Measurements from ENCODE around the gene CALML5.

The CALML5 gene, protein sequence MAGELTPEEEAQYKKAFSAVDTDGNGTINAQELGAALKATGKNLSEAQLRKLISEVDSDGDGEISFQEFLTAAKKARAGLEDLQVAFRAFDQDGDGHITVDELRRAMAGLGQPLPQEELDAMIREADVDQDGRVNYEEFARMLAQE

DNA sequence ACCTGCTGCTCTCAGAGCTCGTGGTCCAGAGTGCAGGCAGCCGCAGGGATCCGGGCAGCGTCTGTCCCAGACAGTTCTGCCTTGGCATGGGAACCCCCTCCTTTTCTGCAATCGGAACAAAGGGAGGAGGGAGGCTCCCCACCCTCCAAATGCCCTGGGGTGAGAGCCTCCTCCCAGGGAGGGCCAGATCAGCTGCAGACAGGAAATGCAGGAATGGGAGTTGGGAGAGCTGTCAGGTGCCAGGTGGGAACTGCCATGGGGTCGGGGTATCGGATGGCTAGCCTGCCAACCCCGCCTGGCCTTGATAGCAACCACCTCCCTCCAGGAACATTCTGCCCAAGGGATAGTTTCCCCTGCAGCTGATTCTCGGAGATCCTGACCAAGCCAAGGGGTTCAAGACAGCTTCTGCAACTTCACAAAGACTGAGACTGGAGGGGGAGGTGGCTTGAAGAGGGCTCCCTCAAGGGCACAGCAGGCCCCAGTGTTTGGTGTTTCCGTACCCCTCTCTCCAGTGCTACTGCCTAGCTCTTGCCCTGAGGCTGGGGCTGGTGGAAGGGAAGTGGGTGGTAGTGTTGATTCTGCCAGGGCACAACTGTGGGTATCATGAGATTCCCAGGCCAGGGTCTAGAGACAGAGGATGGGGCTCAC is at the start of gene CALML5:
Gene CALML5 (minus strand): TSS at position 78 of the 648 bp plus-strand sequence. CDS start 132 bp downstream, outside the sequence.
- no peak for DNase-seq (ENCODE audit: low read depth, low spot score)

DNA sequence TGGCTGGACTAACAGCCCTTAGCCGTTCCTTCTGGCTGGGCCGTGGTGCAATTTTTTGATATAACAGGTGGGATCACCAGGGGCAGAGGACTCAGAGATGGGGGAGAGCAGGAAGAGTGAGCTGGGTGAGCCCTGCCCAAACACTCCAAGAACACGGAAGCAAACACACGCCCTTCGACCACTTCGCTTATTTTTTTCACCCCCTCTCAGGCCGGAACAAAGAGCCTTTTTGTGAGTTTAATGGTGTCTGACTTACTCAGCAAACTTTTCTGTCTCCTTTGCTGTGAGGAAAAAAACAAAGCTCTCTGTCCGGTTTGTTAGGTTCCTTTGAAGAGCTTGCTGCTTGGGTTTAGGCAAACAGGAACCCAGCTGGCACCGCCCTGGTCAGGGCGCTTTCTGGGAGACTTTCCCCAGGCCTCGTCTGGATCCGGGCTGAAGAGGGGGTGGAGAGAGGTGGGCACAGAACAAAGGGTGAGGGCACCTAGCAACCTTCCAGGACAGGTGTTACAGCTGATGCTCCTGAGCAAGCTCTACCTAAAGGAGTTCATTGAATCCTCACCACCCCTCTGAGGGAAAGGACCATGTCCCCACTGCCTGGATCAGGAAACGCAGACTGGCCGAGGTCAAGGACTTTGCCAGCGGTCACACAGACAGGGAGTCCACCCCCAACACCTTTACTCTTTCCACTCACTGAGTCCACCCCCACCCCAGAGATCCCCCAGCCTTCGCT is 48.7 kb upstream of the CALML5 start:
- no peak for DNase-seq (ENCODE audit: low read depth, low spot score)

DNA sequence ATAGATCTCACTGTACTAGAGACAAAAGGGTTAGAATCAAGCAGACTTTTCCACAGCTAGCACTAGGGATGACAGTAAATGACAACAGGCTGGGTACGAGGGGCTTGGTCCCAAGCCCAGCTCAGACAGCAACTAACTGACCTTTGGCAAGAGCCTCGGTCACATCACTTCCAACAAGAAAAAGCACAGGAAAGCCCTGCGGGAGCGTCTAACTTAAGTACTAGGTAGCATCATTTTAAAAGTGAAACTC is 48.2 kb upstream of the CALML5 start:
- no peak for DNase-seq (ENCODE audit: low read depth, low spot score)

DNA sequence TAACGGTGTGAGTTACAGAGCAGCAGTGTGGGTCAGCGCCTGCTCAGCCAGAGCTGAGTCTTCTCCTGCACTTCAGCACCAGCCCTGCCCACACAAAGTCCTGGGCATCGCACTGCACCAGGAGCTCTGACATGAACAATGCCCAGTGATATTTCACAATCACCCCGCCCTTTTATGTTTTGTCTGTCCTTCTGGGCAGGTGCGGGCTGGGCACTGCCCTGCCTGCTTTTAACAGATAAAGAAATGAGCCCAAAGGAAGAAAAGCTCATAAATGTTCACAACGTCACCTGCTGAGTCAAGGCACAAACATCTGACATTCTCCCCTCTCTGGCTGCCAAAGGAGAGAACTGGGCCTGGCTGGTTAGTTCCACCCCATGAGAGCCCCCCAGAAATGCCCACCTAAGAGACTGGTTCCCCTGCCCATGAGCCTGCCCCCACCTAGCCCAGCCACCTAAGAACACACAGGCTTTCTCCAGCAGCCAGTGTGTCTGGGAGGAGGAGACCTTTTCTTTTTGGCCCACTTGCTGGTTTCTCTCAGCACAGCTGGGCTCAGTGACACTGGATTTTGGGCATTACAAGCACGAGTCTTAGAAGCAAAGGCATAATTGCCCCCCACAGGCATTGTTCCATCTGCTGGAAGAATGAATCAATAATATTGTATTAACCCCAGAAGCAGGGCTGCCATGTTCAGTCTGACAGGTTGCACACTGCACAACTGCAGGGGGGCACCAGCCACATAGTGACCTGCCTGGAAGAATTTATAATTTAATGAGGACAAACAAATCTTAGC is 47.7 kb upstream of the CALML5 start:
- no peak for DNase-seq (ENCODE audit: low read depth, low spot score)

DNA sequence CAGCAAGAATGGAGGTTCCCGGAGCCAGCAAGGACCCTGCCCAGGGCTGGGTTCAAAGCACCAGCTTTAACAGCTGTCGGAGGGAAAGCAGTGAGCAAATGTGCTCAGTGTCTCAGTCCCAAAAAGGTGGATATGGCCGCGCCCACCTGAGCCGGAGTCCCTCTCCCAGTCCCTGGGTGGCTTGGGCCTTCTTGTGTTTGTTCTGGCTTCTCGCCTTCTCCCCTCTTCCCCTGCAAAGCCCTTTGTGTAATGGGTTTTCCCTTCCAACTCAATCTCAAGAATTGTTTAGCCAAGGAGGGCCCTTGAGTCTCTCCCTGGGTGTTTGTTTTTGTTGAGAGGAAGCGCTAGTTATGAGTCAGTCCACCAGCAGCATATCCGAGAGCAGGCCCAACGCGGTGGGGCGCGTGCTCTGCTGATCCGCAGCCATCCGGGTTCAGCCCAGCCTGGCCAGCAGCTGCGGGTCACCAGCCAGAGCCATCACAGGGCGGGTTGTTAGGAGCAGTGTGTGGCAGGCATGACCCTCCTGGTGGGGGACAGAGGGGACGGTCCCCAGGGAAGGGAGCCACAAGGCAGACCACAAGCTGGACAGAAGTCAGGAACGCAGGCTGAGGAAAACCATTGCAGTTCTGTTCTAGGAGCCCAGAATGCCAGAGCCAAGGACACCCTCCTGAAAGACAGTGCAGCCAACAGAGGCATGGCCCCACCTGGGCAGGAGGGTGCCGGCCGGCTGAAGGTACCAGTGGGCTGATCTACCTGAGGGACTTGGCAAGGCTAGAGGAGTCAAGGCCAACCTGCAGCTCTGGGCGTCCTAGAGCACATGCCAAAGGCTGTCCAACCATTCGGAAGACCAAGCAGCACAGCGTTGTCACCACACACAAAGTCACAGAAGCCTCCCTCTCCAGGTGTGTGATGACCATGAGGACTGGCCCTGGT is 46.7 kb upstream of the CALML5 start:
- DNase-seq (ENCODE audit: low read depth, low spot score), result no peak

DNA sequence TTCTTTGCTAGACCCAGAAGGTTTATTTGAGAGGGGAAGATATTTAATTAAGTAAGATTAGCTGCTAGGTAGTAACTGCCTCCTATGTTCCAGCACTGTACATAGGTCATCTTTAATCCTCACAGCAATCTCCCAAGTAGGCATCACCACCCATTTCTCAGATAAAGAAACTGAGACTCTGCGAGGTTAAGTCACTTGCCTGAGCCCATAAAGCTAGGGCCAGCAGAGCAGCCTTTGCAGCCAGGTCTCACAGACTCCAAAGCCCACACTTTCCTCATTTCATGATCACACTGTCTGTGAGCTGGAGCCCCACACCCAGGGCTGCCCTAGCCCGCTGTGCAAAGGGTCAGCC is 46.0 kb upstream of the CALML5 start:
- DNase-seq (ENCODE audit: low read depth, low spot score), result no peak

DNA sequence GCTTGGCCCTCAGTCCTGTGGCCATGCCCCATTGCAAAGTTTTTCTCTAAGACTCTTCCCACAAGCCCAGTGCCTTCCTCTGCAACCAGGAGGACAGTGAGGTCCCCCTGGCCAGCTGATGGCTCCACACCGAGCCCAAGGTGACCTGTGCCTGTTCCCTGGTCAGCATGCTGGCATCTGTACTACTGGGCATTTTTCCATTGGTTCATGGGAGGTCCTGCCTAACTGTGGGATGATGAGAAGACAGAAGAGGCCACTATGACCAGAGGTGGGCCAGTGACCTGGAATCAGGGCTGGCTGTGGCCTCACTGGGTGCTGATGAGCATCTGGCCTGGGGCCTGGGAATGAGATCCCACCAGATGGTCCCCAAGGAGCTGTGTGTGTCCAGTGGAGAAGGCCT is 45.6 kb upstream of the CALML5 start:
- DNase-seq (ENCODE audit: low read depth, low spot score), result no peak

DNA sequence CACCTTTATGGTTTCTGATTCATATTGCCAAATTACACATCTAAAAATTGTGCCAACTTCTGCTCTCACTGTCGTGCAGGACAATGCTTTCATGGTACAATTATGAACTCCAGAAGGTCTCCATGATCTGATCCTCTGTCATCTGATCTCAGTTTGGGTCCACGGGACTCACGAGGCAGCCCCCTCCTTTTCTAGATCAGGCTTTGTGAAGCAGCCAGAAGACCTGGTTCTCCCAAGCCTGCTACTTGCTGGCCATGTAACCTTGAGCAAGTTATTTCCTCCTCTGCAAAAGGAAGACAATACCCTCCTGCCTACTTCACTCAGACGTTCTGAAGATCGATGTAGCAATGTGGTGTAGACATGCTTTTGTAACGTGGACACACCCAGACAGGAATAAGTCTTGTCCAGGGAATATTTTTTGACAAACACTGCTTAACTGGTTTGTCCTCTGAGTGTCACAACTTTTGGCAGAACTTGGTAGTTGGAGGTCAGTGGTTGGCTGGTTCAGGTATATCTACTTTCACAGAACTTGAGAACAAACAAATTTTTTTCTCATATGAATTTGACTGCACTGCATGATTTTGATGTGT is 44.9 kb upstream of the CALML5 start:
- DNase-seq (ENCODE audit: low read depth, low spot score), result no peak

DNA sequence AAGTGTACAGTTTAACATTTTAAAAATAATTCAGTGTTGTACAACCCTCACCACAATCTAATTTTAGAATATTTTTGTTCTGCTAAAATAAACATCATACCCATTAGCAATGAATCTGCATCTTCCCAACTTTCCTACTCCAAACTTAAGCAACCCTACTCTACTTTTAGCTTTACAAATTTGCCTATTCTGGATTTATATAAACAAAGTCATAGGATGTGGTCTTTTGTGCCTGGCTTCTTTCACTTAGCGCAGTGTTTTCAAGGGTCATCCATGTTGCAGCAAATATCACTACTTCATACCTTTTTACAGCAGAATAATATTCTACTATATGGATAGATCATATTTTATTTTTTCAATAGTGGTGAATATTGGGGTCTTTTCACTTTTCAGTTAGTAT is 44.3 kb upstream of the CALML5 start:
- DNase-seq (ENCODE audit: low read depth, low spot score), result no peak

DNA sequence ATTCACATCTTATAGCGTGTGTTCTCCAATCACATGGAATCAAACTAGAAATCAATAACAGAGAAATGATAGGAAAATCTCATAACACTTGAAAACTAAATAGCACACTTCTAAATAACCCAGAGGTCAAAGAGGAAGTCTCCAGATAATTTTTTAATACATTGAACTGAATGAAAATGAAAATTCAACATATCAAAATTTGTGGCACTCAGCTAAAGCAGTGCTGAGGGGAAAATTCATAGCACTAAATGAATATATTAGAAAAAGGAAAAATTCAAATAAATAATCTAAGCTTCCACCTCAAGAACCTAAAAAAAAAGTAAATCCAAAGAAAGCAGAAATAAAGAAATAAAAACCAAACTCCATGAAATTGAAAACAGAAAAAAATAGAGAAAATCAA is 42.7 kb upstream of the CALML5 start:
- DNase-seq (ENCODE audit: low read depth, low spot score), result no peak

DNA sequence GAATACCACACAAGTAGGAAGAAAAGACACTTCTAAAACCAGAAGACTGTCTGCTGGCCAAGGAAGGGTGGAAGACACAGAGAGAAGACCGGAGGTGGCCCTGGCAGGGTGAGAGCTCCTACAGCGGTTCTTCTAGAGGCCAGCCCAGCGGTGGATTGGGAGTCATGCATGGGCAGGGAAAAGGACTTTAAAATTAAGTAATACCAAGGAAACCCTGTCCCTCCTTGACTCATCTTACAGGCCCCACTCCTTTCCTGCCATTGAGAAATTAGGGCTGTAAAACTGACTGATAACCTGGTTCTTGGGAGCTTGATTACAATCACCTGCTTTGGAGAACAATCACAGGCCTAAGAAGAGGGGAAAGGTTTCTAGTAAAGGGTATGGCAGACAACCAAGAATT is 41.5 kb upstream of the CALML5 start:
- DNase-seq (ENCODE audit: low read depth, low spot score), result no peak

DNA sequence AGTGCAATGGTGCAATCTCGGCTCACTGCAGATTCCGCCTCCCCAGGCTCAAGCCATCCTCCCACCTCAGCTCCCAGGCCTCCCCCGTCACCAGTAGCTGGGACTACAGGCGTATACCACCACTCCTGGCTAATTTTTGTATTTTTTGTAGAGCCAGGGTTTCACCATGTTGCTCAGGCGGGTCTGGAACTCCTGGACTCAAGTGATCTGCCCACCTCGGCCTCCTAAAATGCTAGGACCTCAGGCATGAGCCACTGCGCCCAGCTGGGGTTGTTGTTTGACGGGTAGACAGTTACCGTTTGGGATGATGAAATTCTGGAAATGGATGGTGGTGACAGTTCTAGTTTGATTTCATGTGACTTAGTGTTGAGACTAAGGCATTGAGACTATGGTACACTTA is 40.7 kb upstream of the CALML5 start:
- no peak for DNase-seq (ENCODE audit: low read depth, low spot score)

DNA sequence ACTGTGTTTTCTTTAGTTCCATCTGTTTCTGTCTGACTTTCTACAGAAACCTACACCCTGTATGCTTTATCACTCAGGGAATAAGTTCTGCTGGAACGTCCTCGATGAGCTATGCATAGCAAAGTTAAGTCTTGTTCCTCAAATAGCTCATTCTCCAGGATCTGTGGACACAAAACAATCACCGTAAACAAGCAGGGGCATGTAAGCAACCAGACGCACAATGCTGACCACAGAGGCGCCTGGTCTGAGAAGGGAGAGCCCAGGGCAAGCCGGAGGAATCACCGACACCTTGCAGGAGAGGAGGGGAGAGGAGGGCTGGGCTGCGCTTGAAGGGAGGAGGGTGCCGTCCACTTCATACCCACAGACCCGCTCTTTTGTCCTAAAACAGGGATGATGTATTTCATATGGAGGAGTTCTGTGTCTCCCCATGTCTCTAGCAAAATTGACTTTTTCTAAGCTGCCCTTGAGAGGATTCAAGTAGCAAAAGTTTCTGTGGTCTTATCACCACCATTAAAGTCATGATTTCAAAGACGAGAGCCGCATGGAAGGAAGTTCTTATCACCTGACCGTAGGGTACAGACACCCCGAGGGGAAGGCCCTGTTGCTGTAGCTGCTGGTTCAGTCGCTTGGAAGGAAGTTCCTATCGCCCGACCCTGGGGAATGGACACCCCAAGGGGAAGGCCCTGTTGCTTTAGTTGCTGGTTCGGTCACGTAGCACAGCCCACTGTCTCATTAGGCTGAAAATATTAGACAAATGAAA is 39.7 kb upstream of the CALML5 start:
- no peak for DNase-seq (ENCODE audit: low read depth, low spot score)

DNA sequence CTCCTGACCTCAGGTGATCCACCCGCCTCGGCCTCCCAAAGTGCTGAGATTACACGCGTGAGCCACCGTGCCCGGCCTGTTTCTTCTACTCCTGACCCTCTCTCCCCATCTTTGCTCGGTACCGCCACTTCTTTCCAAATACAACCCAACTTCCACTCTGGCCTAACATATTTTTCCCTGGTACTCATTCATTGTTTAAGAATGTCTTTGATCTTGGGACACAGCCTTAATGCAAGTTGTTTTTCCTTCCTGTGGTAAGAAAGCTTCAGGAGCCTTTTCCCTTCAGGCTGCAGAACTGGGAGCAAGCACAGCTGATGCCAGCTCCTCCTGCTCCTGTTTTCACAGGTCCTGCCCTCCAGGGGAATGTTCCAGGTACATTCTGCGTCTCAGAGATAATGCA is 39.1 kb upstream of the CALML5 start:
- no peak for DNase-seq (ENCODE audit: low read depth, low spot score)

DNA sequence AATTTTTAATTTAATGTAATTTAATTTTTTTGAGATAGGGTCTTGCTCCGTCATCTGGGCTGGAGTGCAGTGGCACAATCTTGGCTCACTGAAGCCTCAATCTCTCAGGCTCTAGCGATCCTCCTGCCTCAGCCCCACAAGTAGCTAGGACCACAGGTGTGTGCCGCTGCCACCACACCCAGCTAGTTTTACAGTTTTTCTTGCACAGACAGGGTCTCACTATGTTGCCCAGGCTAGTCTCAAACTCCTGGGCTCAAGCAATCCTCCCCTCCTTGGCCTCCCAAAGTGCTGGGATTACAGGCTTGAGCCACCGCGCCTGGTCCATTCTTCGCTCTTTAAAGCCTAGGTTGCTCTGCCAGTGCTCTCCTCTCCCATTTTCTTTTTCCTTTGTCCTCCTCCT is 38.3 kb upstream of the CALML5 start:
- DNase-seq (ENCODE audit: low read depth, low spot score), result no peak

DNA sequence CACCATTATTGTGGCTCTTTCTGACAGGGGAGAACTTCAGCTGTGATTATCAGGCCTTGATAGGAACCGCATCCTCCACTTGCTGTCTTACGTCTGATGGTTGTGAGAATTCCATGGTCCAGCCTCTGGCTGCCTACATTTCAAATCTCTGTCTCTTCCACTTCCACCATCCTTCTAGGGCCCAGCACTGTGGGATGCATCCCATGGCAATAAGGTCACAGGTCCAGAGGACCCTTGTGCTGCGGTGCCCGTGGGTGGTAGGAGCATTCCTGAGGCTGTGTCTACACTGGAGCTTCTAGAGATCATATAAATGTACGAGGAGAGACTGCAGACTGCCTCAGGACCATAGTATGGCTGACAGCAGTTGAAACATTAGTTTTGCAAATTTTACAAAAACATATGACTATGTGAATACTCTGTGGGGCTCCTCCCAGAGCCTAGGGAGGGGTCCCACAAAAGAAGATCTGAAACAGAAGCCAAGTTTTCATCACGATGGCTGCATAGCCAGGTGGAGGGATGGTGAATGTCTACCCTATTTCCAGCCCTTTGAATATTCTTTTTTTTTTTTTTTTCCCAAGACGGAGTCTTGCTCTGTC is 37.2 kb upstream of the CALML5 start:
- no peak for DNase-seq (ENCODE audit: low read depth, low spot score)

DNA sequence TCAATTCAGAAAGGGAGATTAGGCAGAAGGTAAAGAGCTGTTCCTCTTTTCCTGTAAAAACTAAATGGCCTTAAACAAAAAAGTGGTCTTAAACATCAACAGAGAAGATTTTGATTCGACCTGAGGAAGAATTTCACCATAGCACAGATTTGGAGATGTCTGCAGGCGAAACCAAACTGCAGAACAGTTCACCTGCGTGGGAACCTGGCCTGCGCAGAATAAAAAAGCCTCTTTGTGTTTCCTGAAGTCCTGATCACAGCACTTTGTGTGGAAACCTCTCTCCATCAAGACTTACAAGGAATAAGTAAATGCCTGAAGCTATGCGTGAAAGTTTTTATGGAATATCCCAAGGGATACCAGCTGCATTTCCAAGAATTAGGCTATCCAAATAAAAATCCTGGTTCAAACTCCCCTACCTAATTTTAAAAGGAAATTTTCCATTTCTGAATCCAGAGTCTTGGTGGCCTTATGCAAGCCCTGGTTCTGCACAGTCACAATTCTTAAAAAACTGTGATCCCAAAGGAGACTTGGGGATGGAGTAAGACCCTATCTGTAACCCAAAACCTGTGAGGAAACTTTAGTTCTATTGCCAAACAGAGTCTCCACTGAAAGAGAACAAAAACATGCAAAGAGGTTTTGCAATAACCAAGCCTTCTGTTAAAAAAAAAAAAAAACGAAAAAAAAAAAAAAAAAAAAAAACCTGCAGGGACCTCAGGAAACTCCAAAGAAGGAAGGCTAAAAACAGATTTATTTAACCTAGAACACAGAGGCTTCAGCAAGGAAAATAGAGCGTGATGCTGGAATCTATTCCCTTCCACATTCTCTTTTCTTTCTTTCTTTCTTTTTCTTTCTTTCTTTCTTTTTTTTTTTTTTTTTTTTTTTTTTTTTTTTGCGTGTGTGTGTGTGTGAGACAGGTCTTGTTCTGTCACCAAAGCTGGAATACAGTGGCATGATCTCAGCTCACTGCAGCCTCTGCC is 35.8 kb upstream of the CALML5 start:
- DNase-seq (ENCODE audit: low read depth, low spot score), result no peak

DNA sequence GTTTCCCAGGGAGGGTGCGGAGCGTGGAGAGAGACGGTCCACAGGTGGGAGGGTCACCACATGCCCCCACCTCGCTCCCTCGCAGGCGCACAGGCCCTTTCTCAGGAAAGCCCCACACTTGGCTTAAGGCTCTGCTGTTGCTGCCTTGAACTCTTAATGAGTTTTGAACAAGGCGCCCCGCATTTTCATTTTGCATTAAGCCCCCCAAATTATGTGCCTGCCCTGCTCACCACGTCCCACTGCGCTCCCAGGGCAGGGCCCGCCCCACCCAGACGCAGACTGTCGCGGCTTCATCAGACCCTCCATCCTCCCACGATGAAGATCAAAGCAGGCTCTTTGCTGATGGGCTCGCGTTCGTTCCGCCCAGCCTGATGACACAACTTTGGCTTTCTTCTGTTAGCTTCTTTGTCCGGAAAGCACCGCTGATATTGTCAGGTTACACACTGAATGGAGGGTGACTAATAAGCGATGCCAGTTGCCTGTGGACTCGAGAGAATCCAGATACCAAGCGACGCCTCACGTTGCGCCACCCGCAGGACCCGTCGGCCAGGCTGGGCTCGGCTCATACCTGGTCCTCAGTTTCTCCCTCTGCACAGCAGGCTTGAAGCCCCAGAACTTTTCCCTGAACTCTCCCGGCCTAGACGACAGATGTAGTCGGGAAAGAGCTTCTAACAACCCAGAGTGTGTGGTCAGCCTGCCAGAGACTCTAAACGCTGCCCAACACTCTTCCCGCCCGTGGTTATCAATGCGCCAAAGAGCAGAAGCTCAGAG is 34.9 kb upstream of the CALML5 start:
- DNase-seq (ENCODE audit: low read depth, low spot score), result no peak
